ENCODE data around the gene MAML3. TPM values are rescaled to one million over a fixed set of nuclear protein-coding genes. Genes with fewer than 3 reads are reported as not detected.

MAML3 gene
- total RNA-seq, 6 donors from 2014 or later = 9.6 to 31.4 (median 14.5) TPM

DNA sequence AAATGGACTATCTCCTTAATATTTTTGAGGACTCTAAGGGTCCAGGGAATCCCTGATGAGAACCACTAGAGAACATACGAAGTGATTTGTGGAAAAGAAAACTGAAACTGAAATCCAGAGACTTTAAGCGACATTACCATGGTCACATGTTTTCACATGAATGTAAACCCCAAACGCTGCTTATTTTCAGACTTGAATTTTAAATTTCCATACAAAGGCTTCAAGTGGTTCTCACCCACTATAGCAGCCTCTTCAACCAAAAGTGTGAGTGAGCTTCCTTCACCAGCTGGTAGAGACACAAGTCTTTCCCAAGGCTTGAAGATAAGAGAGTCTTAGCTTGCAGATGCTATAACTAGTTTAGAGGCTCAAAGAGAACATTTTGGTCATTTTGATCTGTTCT, 255.7 kb downstream of the MAML3 start:
- no peaks in the 10 kb centered on the region for H3K9me3 ChIP-seq
- H3K36me3 ChIP-seq = no peaks in the 10 kb centered on the region
- peak overlapping the region in 2 of 4 donors; percentile 3 to 29 for H3K4me3 ChIP-seq
- H3K27ac ChIP-seq = peak overlapping the region in 1 of 4 donors; percentile 19
- no peak for ATAC-seq (ENCODE audit: low FRiP score in 2 of 2)
- DNase-seq = no peak
- TF ChIP-seq POLR2AphosphoS5 (IDR thresholded peaks at IDR 0.05) (no peak), EP300 (IDR thresholded peaks at IDR 0.05) (no peak), POLR2A (IDR thresholded peaks at IDR 0.05) (no peak)
- TF ChIP-seq, protein P1, sequence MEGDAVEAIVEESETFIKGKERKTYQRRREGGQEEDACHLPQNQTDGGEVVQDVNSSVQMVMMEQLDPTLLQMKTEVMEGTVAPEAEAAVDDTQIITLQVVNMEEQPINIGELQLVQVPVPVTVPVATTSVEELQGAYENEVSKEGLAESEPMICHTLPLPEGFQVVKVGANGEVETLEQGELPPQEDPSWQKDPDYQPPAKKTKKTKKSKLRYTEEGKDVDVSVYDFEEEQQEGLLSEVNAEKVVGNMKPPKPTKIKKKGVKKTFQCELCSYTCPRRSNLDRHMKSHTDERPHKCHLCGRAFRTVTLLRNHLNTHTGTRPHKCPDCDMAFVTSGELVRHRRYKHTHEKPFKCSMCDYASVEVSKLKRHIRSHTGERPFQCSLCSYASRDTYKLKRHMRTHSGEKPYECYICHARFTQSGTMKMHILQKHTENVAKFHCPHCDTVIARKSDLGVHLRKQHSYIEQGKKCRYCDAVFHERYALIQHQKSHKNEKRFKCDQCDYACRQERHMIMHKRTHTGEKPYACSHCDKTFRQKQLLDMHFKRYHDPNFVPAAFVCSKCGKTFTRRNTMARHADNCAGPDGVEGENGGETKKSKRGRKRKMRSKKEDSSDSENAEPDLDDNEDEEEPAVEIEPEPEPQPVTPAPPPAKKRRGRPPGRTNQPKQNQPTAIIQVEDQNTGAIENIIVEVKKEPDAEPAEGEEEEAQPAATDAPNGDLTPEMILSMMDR (IDR thresholded peaks at IDR 0.05) = no peak
- H3K27me3 ChIP-seq = no peaks in the 10 kb centered on the region
- peaks cover 7 to 12% (median 8%) of the 10 kb centered on the region in 4 donors for H3K4me1 ChIP-seq
- WGBS, 2 donors = 28 to 47% methylated on average over 3 of the region's 3 CpGs

DNA sequence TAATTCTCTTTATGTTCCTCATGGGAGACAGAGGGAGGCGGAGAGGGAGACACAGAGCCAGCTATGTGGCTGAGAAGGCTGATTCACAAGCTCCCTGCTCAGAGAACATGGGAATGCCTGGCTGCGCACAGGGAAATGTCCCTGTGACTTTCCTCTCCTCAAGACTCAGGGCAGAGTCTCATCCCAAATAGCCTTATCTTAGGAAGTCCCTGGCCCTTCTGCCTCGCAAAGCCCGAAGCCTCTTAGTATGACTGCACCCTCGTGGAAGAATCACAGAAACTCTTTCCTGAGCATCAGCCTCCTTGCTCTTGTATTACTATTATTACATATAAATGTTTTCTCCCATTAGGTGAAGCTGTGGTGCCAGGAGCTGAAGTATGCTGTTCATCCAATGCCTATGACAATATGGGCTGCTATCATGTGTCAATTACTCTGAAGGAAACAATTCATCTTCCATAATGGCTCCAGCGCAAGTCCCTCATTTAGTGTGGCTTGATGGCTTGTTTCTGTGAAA, 257.8 kb downstream of the MAML3 start:
- WGBS, 2 donors = 86 to 89% methylated on average over 5 to 6 of the region's 6 CpGs
- H3K27ac ChIP-seq = no peak overlapping the region
- TF ChIP-seq, protein P1 (IDR thresholded peaks at IDR 0.05) = no peak
- TF ChIP-seq EP300 (IDR thresholded peaks at IDR 0.05) = no peak
- TF ChIP-seq POLR2A (IDR thresholded peaks at IDR 0.05) = no peak
- no peak for TF ChIP-seq POLR2AphosphoS5 (IDR thresholded peaks at IDR 0.05)
- no peak for DNase-seq
- peaks cover 0 to 5% (median 2%) of the 10 kb centered on the region in 4 donors for H3K4me1 ChIP-seq
- no peaks in the 10 kb centered on the region for H3K36me3 ChIP-seq
- no peak overlapping the region for H3K4me3 ChIP-seq
- no peaks in the 10 kb centered on the region for H3K9me3 ChIP-seq
- no peak for ATAC-seq (ENCODE audit: low FRiP score in 2 of 2)
- H3K27me3 ChIP-seq = no peaks in the 10 kb centered on the region

DNA sequence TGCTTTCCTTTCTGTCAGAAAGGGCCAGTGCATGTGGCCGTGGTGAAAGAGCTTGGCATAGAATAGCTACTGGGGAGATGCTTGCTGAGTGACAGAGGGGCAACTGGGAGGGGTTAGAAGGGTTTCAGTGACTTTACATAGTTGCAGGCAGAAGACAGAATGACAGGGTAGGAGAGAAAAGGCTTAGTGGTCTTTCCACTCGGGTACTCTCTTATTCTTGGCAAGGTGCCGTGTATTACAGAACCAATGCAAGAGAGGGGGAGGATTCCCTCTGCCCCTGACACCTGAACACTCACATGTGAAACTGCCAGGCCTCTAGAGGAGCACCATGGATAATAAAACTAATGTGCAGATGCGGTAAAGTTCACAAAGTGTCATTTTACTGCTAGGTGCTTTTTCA, 260.2 kb downstream of the MAML3 start:
- peaks cover 0 to 4% (median 0%) of the 10 kb centered on the region in 4 donors for H3K36me3 ChIP-seq
- no peaks in the 10 kb centered on the region for H3K9me3 ChIP-seq
- H3K4me3 ChIP-seq = no peak overlapping the region
- no peaks in the 10 kb centered on the region for H3K27me3 ChIP-seq
- H3K4me1 ChIP-seq = peaks cover under 1 to 5% (median 4%) of the 10 kb centered on the region in 4 donors
- 86 to 91% methylated on average over 4 of the region's 4 CpGs for WGBS, 2 donors
- H3K27ac ChIP-seq = no peak overlapping the region
- ATAC-seq (ENCODE audit: low FRiP score in 2 of 2) = no peak
- TF ChIP-seq, protein P1 (IDR thresholded peaks at IDR 0.05) = no peak
- TF ChIP-seq POLR2AphosphoS5 (IDR thresholded peaks at IDR 0.05) = no peak
- no peak for TF ChIP-seq POLR2A (IDR thresholded peaks at IDR 0.05)
- TF ChIP-seq EP300 (IDR thresholded peaks at IDR 0.05) = no peak
- DNase-seq = no peak

DNA sequence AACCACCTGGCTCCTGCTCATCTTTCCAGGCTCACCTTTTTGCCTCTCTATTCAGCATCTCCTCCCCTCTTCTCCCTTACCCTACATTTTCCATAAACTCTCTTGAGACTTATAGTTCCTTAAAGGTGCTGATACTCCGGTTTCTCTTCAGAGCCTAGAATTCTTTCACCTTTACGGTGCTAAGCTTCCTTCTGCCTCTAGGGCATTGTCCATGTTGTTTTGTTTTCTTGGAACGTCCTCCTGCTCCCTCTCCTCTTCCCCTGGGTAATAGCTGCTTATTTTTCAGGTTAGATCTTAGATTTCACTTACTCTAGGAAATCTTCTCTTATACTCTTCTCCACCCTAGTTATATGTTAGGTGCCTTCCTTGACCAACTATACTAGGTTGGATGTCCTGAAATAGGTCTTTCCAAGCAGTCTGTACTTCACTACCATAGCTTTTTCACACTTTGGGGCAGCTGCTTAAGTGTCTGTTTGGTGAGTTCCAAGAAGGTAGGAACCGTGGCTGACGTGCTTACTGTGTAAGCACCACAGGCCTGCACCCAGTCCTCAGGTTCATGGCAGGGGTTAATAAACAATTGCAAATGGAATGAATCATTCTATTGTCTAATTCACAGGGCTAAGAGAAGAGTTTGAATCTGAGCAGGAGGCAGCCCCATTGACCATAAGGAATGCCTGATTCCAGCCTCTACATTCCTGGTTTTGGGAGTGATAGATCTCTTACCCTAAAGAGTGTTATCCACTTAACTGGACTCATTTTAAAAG, 260.8 kb downstream of the MAML3 start:
- 90 to 93% methylated on average over 5 of the region's 5 CpGs for WGBS, 2 donors
- no peak for TF ChIP-seq POLR2A (IDR thresholded peaks at IDR 0.05)
- no peak for TF ChIP-seq POLR2AphosphoS5 (IDR thresholded peaks at IDR 0.05)
- no peak for TF ChIP-seq EP300 (IDR thresholded peaks at IDR 0.05)
- TF ChIP-seq, protein P1 (IDR thresholded peaks at IDR 0.05) = no peak
- H3K36me3 ChIP-seq = peaks cover 0 to 4% (median 0%) of the 10 kb centered on the region in 4 donors
- no peak overlapping the region for H3K4me3 ChIP-seq
- no peak for DNase-seq
- H3K27ac ChIP-seq = no peak overlapping the region
- ATAC-seq (ENCODE audit: low FRiP score in 2 of 2) = no peak
- H3K9me3 ChIP-seq = no peaks in the 10 kb centered on the region
- H3K4me1 ChIP-seq = peaks cover 7 to 11% (median 10%) of the 10 kb centered on the region in 4 donors
- H3K27me3 ChIP-seq = no peaks in the 10 kb centered on the region

All from upper lobe of left lung (tissue), 6 donors.